Memory B cell (primary cell): Measurements from ENCODE around the gene TRIM47.
A peak's percentile ranks its signal among the peaks of the same experiment; 100 is the strongest.

Experiments used
- ATAC-seq: fragments of 150-1000 bp; cut with Tn5 transposase; 2 replicates; pipeline ENCODE4 v1.10.0; 2021; ENCODE audit warnings: low read depth, mild to moderate bottlenecking, moderate library complexity
- DNase-seq, 2 donors: peaks; one replicate each; pipeline ENCODE4 v3.0.0; 2022; ENCODE audit warnings: low spot score in 2 of 2
- H3K27ac Mint-ChIP-seq: one replicate; pipeline ENCODE4 v1.8.0; 2022; ENCODE audit warnings: mild to moderate bottlenecking, moderate library complexity, mixed read lengths
- H3K27me3 Mint-ChIP-seq: one replicate; pipeline ENCODE4 v1.8.0; 2022; ENCODE audit warnings: mixed read lengths
- H3K36me3 Mint-ChIP-seq: one replicate; pipeline ENCODE4 v1.8.0; 2022; ENCODE audit warnings: mild to moderate bottlenecking, mixed read lengths
- H3K4me1 Mint-ChIP-seq: one replicate; pipeline ENCODE4 v1.8.0; 2022; ENCODE audit warnings: mixed read lengths
- H3K4me3 Mint-ChIP-seq: one replicate; pipeline ENCODE4 v1.8.0; 2022; ENCODE audit warnings: mild to moderate bottlenecking, moderate library complexity, mixed read lengths
- H3K9me3 Mint-ChIP-seq: one replicate; pipeline ENCODE4 v1.8.0; 2022; ENCODE audit warnings: mixed read lengths

The TRIM47 gene

DNA sequence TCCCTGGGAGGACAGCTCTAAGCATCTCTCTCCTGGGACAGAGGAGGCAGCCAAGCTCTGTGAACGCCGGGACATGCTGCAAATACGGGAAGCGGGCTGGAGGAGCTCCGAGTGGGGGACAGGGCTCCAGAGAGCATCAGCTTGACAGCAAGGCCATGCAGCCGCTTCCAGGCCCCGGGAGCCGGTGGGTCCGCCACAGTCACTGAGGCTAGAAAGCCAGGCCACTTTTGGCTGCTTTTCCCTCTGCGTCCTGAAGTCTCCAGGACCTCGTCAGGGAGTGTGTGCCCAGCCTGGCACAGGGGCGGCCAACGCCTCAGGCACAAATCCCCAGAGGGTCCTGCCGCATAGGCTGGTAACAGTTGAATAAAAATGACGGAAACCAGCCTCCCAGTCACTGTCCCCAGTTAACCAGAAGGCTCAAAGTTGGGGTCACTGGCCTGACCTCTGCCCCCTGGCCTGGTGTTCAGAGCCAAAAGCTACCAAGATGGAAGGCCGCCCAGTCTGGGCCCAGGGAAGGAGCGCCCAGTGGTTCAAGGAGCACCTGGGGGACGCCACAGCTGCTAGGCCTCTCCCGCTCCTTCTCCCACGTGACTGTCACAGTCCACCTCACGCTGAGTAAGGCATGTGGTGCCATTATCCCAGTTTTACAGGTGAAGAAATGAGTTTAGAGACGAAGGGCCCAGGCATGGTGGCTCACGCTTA lies 21.5 kb upstream of the TRIM47 start:
- Mint-ChIP-seq H3K36me3 (peaks cover 17% of the 10 kb centered on the region), H3K4me1 (peaks cover 16% of the 10 kb centered on the region), H3K9me3 (no peaks in the 10 kb centered on the region), H3K27me3 (no peaks in the 10 kb centered on the region), H3K4me3 (no peak overlapping the region), H3K27ac (no peak overlapping the region)
- no peak for DNase-seq
- no peak for ATAC-seq

DNA sequence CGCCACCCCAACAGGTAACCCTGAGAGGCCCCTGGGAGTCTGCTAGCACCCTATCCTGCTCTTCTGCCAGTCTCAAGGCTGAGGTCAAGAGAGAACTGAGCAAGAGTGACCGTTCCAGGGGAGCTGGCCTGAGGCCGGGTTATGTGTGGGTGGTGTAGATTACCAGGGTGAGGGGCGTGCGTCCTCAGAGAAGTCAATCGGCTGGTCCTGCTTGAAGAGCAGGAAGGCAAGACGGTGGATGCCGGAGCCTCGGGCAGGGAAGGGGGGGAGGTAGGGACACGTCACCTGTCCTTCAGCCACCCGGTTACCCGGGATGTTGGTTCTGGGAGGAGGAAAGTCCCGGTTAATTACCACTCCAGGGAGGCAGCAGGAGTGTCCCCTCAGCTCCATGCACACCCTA lies 21.0 kb upstream of the TRIM47 start:
- H3K36me3 Mint-ChIP-seq: peaks cover 15% of the 10 kb centered on the region
- no peaks in the 10 kb centered on the region for H3K9me3 Mint-ChIP-seq
- ATAC-seq (no peak), DNase-seq (no peak)
- H3K4me3 Mint-ChIP-seq: no peak overlapping the region
- no peaks in the 10 kb centered on the region for H3K27me3 Mint-ChIP-seq
- peaks cover 19% of the 10 kb centered on the region for H3K4me1 Mint-ChIP-seq
- H3K27ac Mint-ChIP-seq: no peak overlapping the region

DNA sequence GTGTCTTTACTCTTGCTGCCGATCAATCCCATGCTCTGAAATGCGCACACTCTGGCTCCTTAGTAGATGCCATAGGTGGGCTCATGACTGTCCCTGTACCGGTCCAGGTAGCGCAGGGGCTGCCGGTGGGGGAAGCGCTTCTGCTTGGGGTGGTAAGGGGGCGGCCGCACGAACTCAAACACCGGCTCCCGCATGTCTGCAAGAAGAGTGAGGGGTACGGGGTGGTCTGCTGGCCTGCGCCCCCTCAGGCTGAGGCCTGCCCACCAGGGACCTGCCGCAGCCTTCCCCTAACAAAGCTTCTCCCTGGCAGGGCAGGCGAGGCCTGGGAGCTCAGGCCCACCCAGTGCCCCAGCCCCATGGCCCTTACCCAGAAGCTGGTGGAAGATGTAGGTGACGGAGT lies 20.4 kb upstream of the TRIM47 start:
- Mint-ChIP-seq H3K27ac (no peak overlapping the region), H3K4me1 (peaks cover 22% of the 10 kb centered on the region), H3K4me3 (no peak overlapping the region), H3K27me3 (no peaks in the 10 kb centered on the region), H3K36me3 (peaks cover 15% of the 10 kb centered on the region), H3K9me3 (no peaks in the 10 kb centered on the region)
- DNase-seq (no peak), ATAC-seq (no peak)

DNA sequence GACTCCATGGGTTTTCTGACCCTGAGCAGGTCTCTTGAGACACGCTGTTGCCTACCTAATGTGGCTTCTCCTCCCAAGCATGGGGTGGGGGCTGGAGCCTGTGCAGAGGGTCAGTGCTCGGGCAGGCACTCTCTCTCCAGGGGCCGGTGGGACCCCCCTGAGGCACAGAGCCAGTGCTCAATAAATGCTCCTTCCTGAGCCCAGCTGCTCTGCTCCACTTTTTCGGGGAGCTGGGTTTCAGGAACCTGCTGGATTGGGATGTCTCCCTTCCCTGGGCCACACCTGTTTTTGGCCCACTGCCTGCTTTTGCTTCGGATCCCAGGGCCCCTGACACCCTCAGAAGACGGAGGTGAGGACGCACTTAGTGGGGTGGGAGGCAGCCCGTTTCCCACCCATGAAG lies 19.7 kb upstream of the TRIM47 start:
- Mint-ChIP-seq H3K9me3 (no peaks in the 10 kb centered on the region), H3K36me3 (peaks cover 15% of the 10 kb centered on the region), H3K4me3 (peak overlapping the region; percentile 71), H3K27ac (no peak overlapping the region), H3K27me3 (no peaks in the 10 kb centered on the region), H3K4me1 (peaks cover 23% of the 10 kb centered on the region)
- DNase-seq (no peak), ATAC-seq (no peak)

DNA sequence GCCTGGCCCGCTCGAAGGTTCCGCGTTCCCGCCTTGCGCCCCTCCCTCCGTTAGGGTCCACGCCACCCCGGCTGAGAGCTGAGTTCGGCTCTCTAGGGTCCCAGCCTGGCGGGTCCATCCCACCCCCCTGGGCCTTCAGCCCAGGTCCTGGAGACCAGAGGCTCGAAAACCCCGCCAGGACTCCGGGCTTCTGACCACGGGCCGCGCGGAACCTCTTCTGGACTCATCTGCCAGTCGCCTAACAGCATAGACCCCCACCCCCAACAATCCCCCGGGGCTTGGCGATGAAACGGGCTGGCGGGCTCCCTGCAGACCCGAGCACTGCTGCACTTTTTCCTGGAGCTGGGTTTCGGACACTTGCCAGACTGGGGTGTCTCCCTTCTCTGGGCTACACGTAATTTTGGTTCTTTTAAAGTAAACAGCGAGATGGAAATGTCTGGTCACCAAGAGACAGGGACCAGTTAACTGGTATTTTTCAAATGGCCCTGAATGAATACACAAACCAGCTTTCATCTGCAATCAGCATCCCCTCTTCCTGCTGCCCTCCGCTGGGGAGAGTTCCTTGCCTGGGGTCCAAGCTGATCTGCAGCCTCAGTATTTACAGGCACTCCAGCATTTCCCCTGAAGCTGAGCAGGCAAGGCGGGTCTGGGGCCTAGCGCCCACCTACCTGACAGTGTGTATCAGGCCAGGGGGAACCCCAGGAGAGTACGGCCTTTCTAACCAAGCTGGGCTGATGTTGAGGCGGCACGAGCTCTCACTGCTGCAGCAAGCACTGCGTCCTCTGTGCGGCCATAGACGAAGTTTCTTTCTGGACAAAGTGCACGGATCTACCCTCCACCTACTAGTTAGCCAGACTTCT lies 19.0 kb upstream of the TRIM47 start:
- H3K4me3 Mint-ChIP-seq: peak overlapping the region; percentile 71
- no peaks in the 10 kb centered on the region for H3K27me3 Mint-ChIP-seq
- peaks cover 15% of the 10 kb centered on the region for H3K36me3 Mint-ChIP-seq
- DNase-seq (no peak), ATAC-seq (no peak)
- peaks cover 23% of the 10 kb centered on the region for H3K4me1 Mint-ChIP-seq
- no peaks in the 10 kb centered on the region for H3K9me3 Mint-ChIP-seq
- H3K27ac Mint-ChIP-seq: no peak overlapping the region

DNA sequence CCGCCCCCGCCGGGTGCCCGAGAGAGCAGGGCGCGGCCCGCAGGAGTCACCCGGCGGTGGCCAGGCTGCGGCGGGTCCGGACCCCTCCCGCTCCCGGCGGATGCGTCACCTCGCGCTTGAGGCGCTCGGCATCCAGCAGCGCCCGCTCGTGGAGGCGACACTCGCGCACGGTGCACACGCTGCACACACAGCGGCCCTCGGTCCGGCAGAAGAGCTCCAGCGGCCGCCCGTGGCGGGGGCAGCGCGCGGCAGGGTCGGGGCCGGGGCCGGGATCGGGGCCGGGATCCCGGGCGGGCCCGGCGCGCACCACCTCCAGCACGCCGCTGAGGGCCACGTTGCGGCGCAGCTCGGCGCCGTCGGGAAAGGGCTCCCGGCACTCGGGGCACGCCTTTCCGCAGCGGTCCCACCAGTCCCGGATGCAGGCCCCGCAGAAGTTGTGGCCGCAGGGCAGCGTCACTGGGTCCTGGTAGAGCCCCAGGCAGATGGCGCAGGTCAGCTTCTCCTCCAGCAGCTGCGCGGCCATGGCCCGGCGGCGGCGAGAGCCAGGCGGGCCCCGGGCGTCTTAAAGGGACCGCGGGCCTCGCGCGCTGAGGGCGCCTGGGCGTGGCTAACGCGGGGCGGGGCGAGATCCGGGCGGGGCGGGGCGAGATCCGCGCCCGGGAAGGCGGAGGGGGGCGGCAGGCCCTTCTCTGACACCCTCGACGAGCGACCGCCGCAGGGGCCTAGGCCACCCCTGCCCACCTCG lies 18.2 kb upstream of the TRIM47 start, which contains the start of gene TRIM65:
Gene TRIM65, minus strand, starts transcription at position 537 of the 745 bp plus-strand sequence. Its CDS starts 14 bp downstream, at position 523.
- peak; percentile 82 for ATAC-seq
- peak; percentile 73 to 83 for DNase-seq
- H3K36me3 Mint-ChIP-seq: peaks cover 12% of the 10 kb centered on the region
- no peaks in the 10 kb centered on the region for H3K27me3 Mint-ChIP-seq
- peak within 1 kb of the TSS; percentile 65 for H3K27ac Mint-ChIP-seq
- H3K4me3 Mint-ChIP-seq: peak within 1 kb of the TSS; percentile 81
- peaks cover 23% of the 10 kb centered on the region for H3K4me1 Mint-ChIP-seq
- H3K9me3 Mint-ChIP-seq: no peaks in the 10 kb centered on the region

DNA sequence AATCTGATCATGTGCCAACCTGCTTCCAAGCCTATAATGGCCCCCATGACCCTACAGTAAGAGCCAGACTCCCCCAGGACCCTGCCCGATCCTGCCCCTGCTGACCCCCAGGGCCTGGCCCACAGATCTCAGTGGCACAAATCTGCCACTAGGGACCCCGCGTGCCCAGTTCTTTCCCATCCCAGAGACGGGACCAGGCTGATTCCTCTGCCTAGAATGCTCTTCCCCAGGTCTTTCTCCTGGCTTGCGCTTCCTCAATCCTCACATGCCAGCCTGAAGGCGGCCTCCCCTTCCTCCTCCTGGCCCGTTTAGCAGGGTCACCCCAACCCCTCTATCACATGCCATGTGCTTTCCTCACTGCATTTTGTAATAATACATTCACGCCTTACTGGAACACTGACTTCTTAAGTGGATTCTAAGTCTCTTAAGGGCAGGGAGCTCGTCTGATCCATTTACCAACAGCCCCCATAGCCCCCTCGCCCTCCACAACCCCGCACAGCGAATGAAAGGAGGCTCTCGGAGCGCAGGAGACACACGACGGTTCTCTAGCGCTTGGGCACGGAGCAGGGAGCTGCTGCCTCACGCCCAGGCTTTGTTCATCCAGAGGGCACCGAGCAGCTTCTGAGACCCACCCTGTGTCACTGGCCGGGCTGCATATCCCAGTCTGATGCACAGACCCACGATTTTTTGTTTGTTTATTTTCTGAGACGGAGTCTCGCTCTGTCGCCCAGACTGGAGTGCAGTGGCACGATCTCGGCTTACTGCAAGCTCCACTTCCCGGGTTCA lies 17.2 kb upstream of the TRIM47 start:
- ATAC-seq: no peak

DNA sequence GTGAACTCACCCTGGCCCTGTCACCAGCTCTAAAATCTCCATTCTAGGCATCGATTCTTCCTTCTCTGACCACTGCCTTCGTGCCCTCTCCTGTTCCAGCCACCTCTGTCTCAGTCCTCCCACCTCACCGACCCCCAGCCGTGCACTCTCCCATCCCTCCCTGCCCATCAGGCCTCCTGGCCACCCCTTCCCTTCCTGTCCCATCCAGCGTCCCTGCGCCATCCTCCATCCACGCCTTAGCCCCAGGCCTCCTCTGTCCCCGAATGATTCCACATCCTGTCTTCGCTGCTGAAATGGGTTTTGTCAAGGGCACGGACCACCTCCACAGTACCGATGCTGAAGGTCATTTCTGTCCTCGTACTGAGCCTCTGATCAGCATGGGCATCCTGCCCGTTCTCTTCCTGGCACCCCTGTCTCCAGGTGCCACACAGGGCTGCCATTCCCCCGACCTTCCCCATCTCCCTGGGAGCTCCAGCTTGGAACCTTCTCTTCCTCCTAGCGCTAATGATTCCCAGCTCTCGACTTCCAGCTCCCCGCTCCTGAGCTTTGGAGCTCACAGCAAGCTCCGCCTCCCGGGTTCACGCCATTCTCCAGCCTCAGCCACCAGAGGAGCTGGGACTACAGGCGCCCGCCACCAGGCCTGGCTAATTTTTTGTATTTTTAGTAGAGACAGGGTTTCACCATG lies 15.8 kb upstream of the TRIM47 start:
- Mint-ChIP-seq H3K27me3 (no peaks in the 10 kb centered on the region), H3K27ac (peak overlapping the region; percentile 24)

More for the DNA sequence above, 17.2 kb upstream of the TRIM47 start:
- Mint-ChIP-seq H3K27me3 (no peaks in the 10 kb centered on the region), H3K4me3 (peak overlapping the region; percentile 81), H3K27ac (peak overlapping the region; percentile 65), H3K36me3 (peaks cover 9% of the 10 kb centered on the region), H3K9me3 (no peaks in the 10 kb centered on the region), H3K4me1 (peaks cover 23% of the 10 kb centered on the region)
- DNase-seq: no peak

DNA sequence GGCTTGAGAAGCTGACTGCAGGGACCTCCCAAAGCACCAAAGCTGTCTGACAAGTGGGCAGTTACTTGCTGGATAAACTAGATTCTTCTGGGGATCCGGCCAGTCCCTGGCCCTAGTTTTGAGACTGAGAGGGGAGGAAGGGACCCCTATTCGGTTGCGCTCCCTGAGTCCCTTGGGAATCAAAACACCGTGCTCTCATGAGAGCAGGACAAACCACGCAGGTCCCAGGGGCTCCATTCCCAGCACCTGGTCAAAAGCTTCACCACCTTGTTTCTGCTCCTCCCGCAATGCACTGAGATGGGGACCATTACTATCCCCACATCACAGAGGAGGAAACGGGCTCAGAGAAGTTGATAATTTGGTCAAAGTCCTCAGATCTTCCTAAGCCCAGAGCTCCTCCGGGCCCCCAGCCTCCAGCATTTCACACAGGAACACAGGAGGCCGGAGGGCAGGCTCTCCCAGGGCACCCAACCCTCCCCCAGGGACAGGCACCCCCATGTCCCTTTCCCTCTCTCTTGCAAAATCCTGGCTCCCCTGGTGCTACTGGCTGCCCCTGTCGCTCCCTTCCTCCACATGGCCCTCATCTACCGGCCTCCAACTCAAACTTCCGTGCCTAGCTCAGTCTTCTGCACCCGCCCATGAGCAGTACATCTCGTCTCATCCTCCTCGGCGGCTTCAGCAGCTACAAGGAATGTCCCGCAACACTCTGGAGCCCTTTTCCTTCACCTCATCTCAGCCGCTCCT lies 15.1 kb upstream of the TRIM47 start:
- H3K4me3 Mint-ChIP-seq: no peak overlapping the region
- no peak for ATAC-seq
- peaks cover 23% of the 10 kb centered on the region for H3K4me1 Mint-ChIP-seq

More for the DNA sequence above, 15.8 kb upstream of the TRIM47 start:
- DNase-seq: no peak
- Mint-ChIP-seq H3K4me1 (peaks cover 23% of the 10 kb centered on the region), H3K4me3 (peak overlapping the region; percentile 27), H3K9me3 (no peaks in the 10 kb centered on the region), H3K36me3 (peaks cover 5% of the 10 kb centered on the region)
- ATAC-seq: no peak

DNA sequence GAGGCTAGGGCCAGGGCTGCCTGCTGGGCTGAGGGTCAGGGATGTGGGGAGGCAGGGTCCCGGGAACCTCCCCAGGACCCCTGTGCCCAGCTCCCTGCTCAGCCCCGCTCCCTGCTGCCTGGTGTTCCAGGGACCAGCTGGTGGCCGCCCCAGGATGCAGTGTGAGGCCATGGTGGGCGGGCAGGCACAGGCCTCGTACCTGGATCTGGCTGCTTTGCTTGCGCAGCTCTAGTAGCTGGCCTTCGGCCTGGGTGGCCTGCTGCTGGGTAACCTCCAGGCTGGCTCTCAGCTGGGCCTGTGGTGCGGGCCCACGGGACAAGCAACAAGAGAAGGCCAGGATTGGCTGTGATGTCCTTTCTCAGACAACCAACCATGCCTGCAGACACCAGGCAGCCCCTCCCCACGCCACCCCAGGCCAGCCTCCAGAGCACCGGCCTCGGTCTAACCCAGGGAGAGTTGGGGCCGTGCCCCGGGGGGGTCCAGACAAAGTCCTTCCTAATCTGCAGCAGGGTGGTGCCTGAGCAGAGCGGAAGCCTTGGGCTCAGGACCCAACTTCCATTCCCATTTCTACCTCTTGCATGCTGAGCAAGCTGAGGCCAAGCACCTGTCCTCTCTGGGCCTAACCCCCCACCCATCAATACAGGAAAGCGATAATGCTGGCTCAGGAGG lies 14.3 kb upstream of the TRIM47 start:
- H3K27ac Mint-ChIP-seq: no peak overlapping the region
- peaks cover 23% of the 10 kb centered on the region for H3K4me1 Mint-ChIP-seq
- DNase-seq (no peak), ATAC-seq (no peak)
- H3K9me3 Mint-ChIP-seq: no peaks in the 10 kb centered on the region
- H3K36me3 Mint-ChIP-seq: peaks cover 2% of the 10 kb centered on the region
- no peaks in the 10 kb centered on the region for H3K27me3 Mint-ChIP-seq
- H3K4me3 Mint-ChIP-seq: no peak overlapping the region

More for the DNA sequence above, 15.1 kb upstream of the TRIM47 start:
- Mint-ChIP-seq H3K27ac (peak overlapping the region; percentile 24), H3K9me3 (no peaks in the 10 kb centered on the region), H3K36me3 (peaks cover 2% of the 10 kb centered on the region), H3K27me3 (no peaks in the 10 kb centered on the region)
- DNase-seq: no peak

DNA sequence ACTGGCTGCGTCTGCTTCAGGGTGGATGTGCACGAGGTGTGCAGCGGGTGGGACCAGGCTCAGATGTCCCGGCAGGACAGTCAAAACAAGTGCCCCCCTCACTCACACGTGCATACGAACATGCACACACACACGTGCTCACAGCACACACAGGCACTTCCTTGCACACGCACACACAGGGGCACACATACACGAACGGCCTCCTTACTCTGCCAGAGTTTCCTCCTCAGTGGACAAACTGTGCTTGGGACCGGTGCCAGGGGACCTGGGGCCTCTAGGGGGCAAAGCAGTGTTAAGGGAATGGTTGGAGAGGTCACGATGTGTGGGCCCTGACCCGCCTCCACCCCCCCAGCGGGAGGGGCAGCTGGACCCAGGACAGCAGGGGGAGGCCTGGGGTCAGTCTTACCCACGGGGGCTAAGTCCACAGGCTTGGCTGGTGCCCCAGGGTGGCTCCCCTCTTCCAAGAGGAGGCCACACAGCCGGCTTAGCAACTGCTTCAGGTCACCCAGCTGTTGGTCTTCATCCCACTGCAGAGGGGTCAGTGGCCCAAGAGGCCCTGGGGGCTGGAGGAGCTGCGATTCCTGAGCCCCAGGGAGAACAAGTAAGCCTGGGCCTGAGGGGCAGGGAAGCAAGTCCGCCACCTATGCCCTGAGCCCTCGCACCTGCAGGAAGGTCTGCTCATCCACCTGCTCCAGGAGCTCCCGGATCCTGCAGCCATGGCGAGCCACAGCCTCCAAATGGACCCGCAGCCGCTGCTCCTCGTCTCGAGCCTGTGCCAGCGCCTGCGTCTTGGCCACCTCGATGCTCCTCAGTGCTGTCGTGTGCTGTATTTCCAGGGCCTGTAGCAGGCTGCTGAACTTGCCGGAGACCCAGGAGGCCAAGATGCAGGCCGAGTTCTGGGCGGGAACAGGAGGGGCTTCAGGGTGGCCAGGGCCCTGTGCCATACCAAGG lies 13.5 kb upstream of the TRIM47 start:
- H3K27ac Mint-ChIP-seq: no peak overlapping the region
- peaks cover 2% of the 10 kb centered on the region for H3K36me3 Mint-ChIP-seq
- H3K27me3 Mint-ChIP-seq: no peaks in the 10 kb centered on the region

More for the DNA sequence above, 13.5 kb upstream of the TRIM47 start:
- ATAC-seq: no peak
- no peaks in the 10 kb centered on the region for H3K9me3 Mint-ChIP-seq
- no peak for DNase-seq
- H3K4me3 Mint-ChIP-seq: no peak overlapping the region
- peaks cover 19% of the 10 kb centered on the region for H3K4me1 Mint-ChIP-seq
